PC-9 (cell line): ENCODE data around the gene CUX1.

Experiments used
- CTCF ChIP-seq: fragments of 200-600 bp; sonication (generic); conservative IDR thresholded peaks from 2 replicates; pipeline ENCODE4 v1.6.1; 2017; ENCODE audit warnings: mixed run types, antibody characterized with exemption, mild to moderate bottlenecking, moderate library complexity
- EZH2 ChIP-seq: fragments of 200-600 bp; sonication (generic); IDR thresholded peaks from 2 replicates; pipeline ENCODE4 v1.8.0; 2017; ENCODE audit warnings: antibody characterized with exemption, low read depth

- TF ChIP-seq CTCF (no peak), EZH2 (no peak)
Observed at GRCh38 chr7:101971457-101971856, 154.0 kb downstream of the CUX1 start.
